Body of pancreas (tissue), 4 donors: ENCODE data around the gene GAN. TPM values are rescaled to one million over a fixed set of nuclear protein-coding genes. Genes with fewer than 3 reads are reported as not detected.

Experiments
- ATAC-seq: fragments of 150-250 bp; one replicate; pipeline ENCODE4 v1.9.1; 2016
- DNase-seq, 4 donors: peaks; one replicate each; pipeline ENCODE4 v3.0.0-alpha.2; 2019
- H3K27ac ChIP-seq, 4 donors: fragments of 200-600 bp; sonication (generic); 1 replicate in 3 of 4; 2 replicates in 1 of 4; pipeline versions ENCODE4 v1.5.1 to v1.6.1; 2016 to 2019; ENCODE audit warnings: mild to moderate bottlenecking in 1 of 4, mixed read lengths in 1 of 4, moderate library complexity in 1 of 4
- H3K27me3 ChIP-seq, 2 donors: fragments of 200-600 bp; sonication (generic); one replicate each; pipeline ENCODE4 v1.6.0; 2016; ENCODE audit warnings: mild to moderate bottlenecking in 1 of 2
- H3K36me3 ChIP-seq, 2 donors: fragments of 200-600 bp; sonication (generic); replicated peaks in 1 of 2; 2 replicates each; pipeline ENCODE4 v1.5.1; 2016; ENCODE audit warnings: low read depth in 2 of 2; ENCODE audit not compliant: insufficient read depth in 1 of 2
- H3K4me1 ChIP-seq: fragments of 200-600 bp; sonication (generic); one replicate; pipeline ENCODE4 v1.6.0; 2016
- H3K4me3 ChIP-seq, 2 donors: fragments of 200-600 bp; sonication (generic); 1 replicate in 1 of 2; 2 replicates in 1 of 2; pipeline ENCODE4 v1.5.1; 2016 to 2019
- H3K9me3 ChIP-seq, 3 donors: fragments of 200-600 bp; sonication (generic); 1 replicate in 2 of 3; 2 replicates in 1 of 3; pipeline ENCODE4 v1.5.1; 2016
- POLR2A ChIP-seq, 3 donors: fragments of 450-650 bp; IDR thresholded peaks; one replicate each; pipeline ENCODE4 v1.6.1; 2016; ENCODE audit warnings: antibody characterized with exemption in 3 of 3, mild to moderate bottlenecking in 2 of 3
- WGBS, 2 donors: methylation state at CpG; one replicate each; pipeline ENCODE4 v1.1.5; 2017; 5-methylcytosine and 5-hydroxymethylcytosine counted together
- intact Hi-C: fragments of 100-400 bp; cut with DNase I; formaldehyde crosslinking; loops from one replicate; pipeline ENCODE4 v1.15.1; 2023
- total RNA-seq, 2 donors: library from RNA; depleted of rRNA; stranded (reverse); fragments of >200 nt; gene quantifications; one replicate each; pipeline ENCODE4 v1.1.0, GENCODE V29; 2016
- TF ChIP-seq, protein P1 (sequence below), 7 experiments: fragments of 450-650 bp in 4 of 7; fragments of 200-600 bp in 3 of 7; sonication (generic) in 3 of 7; IDR thresholded peaks; one replicate each; pipeline ENCODE4 v1.5.1; 2016 to 2019; ENCODE audit warnings: antibody characterized with exemption in 7 of 7

The GAN gene
- total RNA-seq, 2 donors from 2014 or later, result 3.6 to 4.9 TPM

GRCh38 chr16:81268509-81268908 is 46.3 kb upstream of the GAN start:
- Histone ChIP-seq H3K9me3 (no peaks in the 10 kb centered on the region), H3K4me3 (no peak overlapping the region), H3K36me3 (no peaks in the 10 kb centered on the region), H3K4me1 (no peaks in the 10 kb centered on the region), H3K27ac (no peak overlapping the region), H3K27me3 (no peaks in the 10 kb centered on the region)
- intact Hi-C loops, result no loop called here
- 74 to 77% methylated on average over 5 of the region's 5 CpGs for WGBS, 2 donors
- ATAC-seq (no peak), DNase-seq (no peak)
- no peak for TF ChIP-seq POLR2A (IDR thresholded peaks at IDR 0.05)
- TF ChIP-seq, protein P1, sequence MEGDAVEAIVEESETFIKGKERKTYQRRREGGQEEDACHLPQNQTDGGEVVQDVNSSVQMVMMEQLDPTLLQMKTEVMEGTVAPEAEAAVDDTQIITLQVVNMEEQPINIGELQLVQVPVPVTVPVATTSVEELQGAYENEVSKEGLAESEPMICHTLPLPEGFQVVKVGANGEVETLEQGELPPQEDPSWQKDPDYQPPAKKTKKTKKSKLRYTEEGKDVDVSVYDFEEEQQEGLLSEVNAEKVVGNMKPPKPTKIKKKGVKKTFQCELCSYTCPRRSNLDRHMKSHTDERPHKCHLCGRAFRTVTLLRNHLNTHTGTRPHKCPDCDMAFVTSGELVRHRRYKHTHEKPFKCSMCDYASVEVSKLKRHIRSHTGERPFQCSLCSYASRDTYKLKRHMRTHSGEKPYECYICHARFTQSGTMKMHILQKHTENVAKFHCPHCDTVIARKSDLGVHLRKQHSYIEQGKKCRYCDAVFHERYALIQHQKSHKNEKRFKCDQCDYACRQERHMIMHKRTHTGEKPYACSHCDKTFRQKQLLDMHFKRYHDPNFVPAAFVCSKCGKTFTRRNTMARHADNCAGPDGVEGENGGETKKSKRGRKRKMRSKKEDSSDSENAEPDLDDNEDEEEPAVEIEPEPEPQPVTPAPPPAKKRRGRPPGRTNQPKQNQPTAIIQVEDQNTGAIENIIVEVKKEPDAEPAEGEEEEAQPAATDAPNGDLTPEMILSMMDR (IDR thresholded peaks at IDR 0.05), result no peak

GRCh38 chr16:81273223-81273950 is 41.4 kb upstream of the GAN start:
- whole genome bisulfite sequencing, 2 donors, result 54 to 66% methylated on average over 10 of the region's 10 CpGs

DNA sequence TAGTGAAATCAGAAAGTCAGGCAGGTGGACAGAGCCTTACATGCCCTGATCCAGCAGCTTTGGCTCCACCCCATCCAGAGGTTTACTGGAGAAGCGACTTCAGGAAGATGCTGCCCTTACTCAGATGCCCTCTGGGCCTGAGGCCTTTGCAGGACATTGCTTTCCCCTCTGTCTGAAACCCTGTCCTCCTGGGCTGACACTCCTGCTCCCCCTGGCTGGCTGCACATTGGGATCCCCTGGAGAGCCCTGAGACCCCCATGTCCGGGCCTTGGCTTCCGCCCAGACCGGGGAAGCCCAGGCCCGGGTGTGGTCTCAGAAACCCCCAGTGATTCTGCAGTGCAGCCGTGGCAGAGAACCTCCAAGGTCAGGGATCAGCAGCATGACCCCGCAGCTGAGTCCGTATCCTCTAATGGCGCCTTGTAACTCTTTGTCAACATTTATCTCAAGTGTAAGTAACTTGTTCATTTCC is 39.7 kb upstream of the GAN start:
- no peak for TF ChIP-seq POLR2A (IDR thresholded peaks at IDR 0.05)
- TF ChIP-seq, protein P1 (IDR thresholded peaks at IDR 0.05), result no peak
- Histone ChIP-seq H3K4me1 (no peaks in the 10 kb centered on the region), H3K9me3 (no peaks in the 10 kb centered on the region), H3K27me3 (no peaks in the 10 kb centered on the region), H3K27ac (no peak overlapping the region), H3K36me3 (no peaks in the 10 kb centered on the region), H3K4me3 (no peak overlapping the region)
- 67 to 68% methylated on average over 5 to 9 of the region's 9 CpGs for WGBS, 2 donors
- ATAC-seq (no peak), DNase-seq (no peak)
- intact Hi-C loops, result no loop called here

More at GRCh38 chr16:81273223-81273950, 41.4 kb upstream of the GAN start:
- no peak for DNase-seq
- Histone ChIP-seq H3K27me3 (no peaks in the 10 kb centered on the region), H3K9me3 (no peaks in the 10 kb centered on the region), H3K4me1 (no peaks in the 10 kb centered on the region), H3K4me3 (no peak overlapping the region), H3K27ac (no peak overlapping the region), H3K36me3 (no peaks in the 10 kb centered on the region)
- intact Hi-C loops, result no loop called here
- TF ChIP-seq, protein P1 (IDR thresholded peaks at IDR 0.05), result no peak
- TF ChIP-seq POLR2A (IDR thresholded peaks at IDR 0.05), result no peak
- no peak for ATAC-seq

DNA sequence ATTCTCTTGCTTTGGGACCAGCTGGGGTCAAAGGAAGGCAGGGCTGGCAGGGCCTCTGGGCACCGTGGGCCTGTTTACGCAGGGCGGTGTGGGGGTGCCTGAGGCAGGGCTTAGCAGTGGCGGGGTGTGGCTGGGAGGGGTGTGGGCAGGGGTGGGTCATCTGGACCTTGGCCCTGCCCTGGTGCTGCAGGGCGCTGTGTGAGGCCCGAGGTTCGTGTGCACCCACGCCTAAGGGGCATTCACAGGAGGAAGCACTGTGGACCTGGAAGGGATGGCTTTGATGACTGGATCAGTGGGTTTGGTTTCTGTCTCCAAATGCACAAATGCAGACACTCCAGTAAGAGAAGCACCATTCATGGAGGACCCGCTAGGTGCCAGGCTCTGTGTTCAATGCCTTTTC is 39.0 kb upstream of the GAN start:
- DNase-seq (no peak), ATAC-seq (no peak)
- Histone ChIP-seq H3K9me3 (no peaks in the 10 kb centered on the region), H3K36me3 (no peaks in the 10 kb centered on the region), H3K4me1 (no peaks in the 10 kb centered on the region), H3K27me3 (no peaks in the 10 kb centered on the region), H3K27ac (no peak overlapping the region), H3K4me3 (no peak overlapping the region)
- no peak for TF ChIP-seq POLR2A (IDR thresholded peaks at IDR 0.05)
- TF ChIP-seq, protein P1 (IDR thresholded peaks at IDR 0.05), result no peak
- intact Hi-C loops, result no loop called here
- WGBS, 2 donors, result 87 to 100% methylated on average over 1 to 9 of the region's 9 CpGs

DNA sequence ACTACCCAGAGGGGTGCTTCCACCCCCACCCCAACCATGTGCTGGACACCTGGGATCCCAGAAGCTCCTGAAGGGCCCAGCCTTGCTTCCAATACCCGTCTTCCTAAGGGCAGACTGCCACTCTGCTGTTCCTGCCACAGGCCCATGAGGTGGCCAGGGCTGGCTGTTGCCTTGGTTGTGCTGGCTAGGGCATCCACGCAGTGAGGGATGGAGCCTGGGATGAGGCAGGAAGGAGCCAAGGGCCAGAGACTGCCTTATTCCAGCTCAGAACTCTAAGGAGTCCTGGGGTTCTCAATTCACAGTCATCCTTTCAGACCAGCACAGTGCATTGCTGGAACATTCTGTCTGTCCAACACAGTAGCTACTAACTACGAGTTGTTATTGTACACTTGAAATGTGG is 38.4 kb upstream of the GAN start:
- intact Hi-C loops, result no loop called here
- DNase-seq, result no peak
- H3K27ac ChIP-seq, result no peak overlapping the region
- H3K4me3 ChIP-seq, result no peak overlapping the region
- TF ChIP-seq POLR2A (IDR thresholded peaks at IDR 0.05), result no peak
- H3K9me3 ChIP-seq, result no peaks in the 10 kb centered on the region
- no peaks in the 10 kb centered on the region for H3K27me3 ChIP-seq
- H3K4me1 ChIP-seq, result no peaks in the 10 kb centered on the region
- no peaks in the 10 kb centered on the region for H3K36me3 ChIP-seq
- no peak for ATAC-seq
- 75 to 83% methylated on average over 2 to 3 of the region's 3 CpGs for WGBS, 2 donors
